ENCODE measurements around the gene LPIN3.

LPIN3 gene

DNA sequence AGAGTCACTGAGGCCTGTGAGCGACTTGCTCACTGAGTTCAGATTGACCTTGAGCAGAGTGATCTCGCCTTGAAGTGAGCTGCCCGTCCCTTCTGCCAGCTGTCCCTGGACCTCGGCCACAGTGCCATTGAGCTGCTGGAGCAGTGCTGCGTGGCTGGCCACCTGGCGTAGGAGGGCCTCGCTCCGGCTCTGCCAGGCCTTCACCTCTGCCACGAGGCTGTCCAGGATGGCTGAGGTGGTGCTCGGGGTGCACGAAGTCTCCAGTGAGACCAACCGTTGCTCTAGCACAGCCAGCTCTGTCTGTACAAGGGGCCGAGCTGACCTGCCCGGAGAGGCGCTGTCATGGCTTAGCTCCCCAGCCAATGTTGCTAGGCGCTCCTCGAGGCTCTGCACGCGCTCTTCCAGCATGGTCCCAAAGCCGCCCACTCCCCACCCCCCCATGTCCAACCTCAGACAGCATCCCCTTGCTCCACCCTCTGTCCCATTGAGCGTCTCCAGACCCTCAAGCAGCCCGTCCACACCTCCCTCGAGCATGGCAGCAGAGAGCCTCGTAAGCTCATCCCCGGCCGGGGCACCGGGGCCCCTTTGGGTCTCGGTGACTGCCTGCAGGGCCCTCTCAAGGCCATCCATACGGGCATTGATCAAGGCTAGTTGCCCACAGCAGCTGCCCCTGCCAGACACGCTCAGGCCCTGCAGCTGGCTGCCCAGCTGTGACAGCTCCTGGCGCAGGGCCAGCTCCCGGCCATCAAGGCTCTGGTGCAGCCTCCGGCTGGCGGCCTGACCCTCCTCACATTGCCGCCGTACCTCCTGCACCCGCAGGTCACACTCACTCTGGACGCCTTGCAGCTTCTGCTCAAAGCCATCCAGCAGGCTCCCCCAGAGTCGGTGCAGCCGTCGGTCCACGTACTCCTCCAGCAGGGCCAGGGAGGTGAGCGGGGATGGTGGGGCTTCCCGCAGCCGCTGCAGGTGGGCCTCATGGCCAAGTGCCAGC is 21.4 kb downstream of the LPIN3 start:
- Mint-ChIP-seq H3K36me3 (ENCODE audit: low read depth) (no peaks in the 10 kb centered on the region), H3K27me3 (peaks cover 30% of the 10 kb centered on the region), H3K27ac (no peak overlapping the region), H3K4me3 (no peak overlapping the region), H3K4me1 (ENCODE audit: low read depth) (no peaks in the 10 kb centered on the region), H3K9me3 (no peaks in the 10 kb centered on the region)
- intact Hi-C loops (cut with micrococcal nuclease) = no loop called here

DNA sequence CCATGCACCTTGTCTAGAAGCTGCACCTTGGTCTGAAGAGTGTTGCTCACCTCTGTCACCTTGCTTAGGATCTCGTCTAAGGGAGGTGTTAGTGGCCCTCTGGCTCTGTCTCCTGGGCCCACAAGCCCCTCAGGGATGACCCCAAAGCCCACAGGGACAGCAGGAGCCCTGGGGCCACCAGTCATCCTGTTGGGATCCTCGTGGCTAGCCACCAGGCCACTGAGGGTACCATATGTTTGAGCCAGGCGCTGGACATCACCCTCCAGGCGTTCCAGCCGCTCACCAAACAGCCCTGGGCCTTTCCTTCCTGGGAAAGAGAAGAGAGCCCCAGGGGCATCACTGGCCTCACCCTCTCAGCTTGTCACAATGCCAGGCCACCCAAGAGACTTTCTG is 22.1 kb downstream of the LPIN3 start:
- intact Hi-C loops (cut with micrococcal nuclease) = no loop called here
- H3K4me1 Mint-ChIP-seq (ENCODE audit: low read depth) = no peaks in the 10 kb centered on the region
- H3K36me3 Mint-ChIP-seq (ENCODE audit: low read depth) = no peaks in the 10 kb centered on the region
- H3K9me3 Mint-ChIP-seq = no peaks in the 10 kb centered on the region
- no peak overlapping the region for H3K4me3 Mint-ChIP-seq
- peaks cover 37% of the 10 kb centered on the region for H3K27me3 Mint-ChIP-seq
- no peak overlapping the region for H3K27ac Mint-ChIP-seq

GRCh38 chr20:41363601-41364000 is 23.0 kb downstream of the LPIN3 start:
- Mint-ChIP-seq H3K4me1 (ENCODE audit: low read depth) (no peaks in the 10 kb centered on the region), H3K4me3 (no peak overlapping the region), H3K36me3 (ENCODE audit: low read depth) (no peaks in the 10 kb centered on the region)

GRCh38 chr20:41364236-41364855 is 23.7 kb downstream of the LPIN3 start:
- Mint-ChIP-seq H3K4me3 (no peak overlapping the region), H3K27me3 (peaks cover 47% of the 10 kb centered on the region), H3K36me3 (ENCODE audit: low read depth) (no peaks in the 10 kb centered on the region), H3K27ac (no peak overlapping the region), H3K9me3 (no peaks in the 10 kb centered on the region), H3K4me1 (ENCODE audit: low read depth) (peaks cover 4% of the 10 kb centered on the region)
- intact Hi-C loops (cut with micrococcal nuclease) = no loop called here

More at GRCh38 chr20:41363601-41364000, 23.0 kb downstream of the LPIN3 start:
- peaks cover 43% of the 10 kb centered on the region for H3K27me3 Mint-ChIP-seq
- no peak overlapping the region for H3K27ac Mint-ChIP-seq
- intact Hi-C loops (cut with micrococcal nuclease) = no loop called here
- H3K9me3 Mint-ChIP-seq = no peaks in the 10 kb centered on the region

DNA sequence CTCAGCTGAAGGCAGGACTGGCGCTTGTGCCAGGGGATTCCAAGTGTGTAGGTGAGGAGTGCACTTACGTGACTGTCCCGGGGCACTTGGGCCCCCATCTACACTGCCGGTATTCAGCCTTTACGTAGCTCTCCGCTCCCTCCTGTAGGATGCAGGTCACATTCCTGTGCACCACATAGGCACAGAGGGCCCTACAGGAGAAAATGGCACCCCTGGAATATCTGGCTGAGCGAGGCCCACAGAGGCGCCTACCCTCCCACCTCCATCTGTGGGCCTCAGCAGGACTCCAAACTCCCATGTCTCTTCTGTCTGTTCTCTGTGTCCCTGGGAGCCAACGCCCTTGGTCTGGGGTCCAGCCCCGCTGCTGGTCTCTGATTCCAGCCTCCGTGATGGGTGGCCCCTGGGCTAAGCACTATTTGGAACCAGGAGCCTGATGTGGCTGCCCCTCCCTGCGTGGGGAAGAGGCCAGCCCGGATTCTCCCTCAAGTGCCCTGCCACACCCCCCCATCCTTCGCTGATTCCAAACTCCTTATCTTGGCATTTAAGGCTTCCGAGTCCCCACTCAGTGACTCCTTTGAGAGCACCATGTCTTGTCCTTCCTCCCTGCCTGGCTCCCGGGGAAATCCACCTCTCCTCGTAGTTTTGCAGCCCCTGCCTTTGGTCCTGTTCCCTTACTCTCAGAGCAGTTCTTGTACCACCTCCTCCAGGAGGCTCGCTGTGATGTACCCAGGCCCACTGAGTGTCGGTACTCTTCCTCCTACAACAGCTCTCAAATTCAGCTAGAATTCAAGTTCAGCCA is 24.5 kb downstream of the LPIN3 start:
- no peak overlapping the region for H3K27ac Mint-ChIP-seq
- intact Hi-C loops (cut with micrococcal nuclease) = no loop called here
- H3K27me3 Mint-ChIP-seq = peaks cover 46% of the 10 kb centered on the region
- no peak overlapping the region for H3K4me3 Mint-ChIP-seq
- peaks cover 12% of the 10 kb centered on the region for H3K4me1 Mint-ChIP-seq (ENCODE audit: low read depth)
- H3K36me3 Mint-ChIP-seq (ENCODE audit: low read depth) = no peaks in the 10 kb centered on the region
- no peaks in the 10 kb centered on the region for H3K9me3 Mint-ChIP-seq

DNA sequence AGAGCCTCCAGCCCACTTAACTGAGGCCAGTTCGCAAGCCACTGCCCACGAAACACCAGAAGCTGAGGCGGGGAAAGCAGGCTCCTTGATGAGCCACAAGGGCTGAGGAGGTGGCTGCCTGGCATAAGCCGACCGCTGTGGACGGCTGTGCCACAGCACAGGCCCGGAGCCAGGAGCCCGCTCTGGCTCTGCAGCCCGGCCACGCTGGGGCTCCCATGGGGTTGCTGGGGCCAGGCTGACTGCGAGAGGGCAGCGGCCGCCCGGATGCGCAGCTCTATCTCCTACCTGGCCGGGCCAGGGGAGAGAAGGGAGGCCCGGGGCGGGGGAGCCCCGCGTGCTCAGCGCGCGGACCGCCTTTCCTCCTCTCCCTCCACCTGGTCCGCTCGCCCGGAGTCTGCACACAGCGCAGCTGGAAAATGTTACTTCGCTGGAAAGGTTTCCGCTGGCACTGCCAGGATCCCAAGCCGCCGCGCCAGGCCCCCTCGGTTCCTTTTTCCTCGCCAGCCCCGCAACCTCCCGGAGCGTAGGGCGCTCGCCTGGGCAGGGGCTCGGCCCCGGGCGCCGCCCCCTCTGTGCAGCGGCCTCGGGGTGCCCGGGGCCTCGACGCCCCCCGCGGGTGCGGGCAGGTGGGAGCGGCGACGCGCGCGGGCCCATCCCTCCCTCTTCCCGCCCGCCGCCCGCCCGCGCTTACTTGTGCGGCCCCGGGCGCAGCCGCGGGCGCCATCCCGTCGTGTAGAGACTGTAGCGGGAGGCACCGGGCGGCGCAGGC is 25.3 kb downstream of the LPIN3 start:
- no peak overlapping the region for H3K4me3 Mint-ChIP-seq

DNA sequence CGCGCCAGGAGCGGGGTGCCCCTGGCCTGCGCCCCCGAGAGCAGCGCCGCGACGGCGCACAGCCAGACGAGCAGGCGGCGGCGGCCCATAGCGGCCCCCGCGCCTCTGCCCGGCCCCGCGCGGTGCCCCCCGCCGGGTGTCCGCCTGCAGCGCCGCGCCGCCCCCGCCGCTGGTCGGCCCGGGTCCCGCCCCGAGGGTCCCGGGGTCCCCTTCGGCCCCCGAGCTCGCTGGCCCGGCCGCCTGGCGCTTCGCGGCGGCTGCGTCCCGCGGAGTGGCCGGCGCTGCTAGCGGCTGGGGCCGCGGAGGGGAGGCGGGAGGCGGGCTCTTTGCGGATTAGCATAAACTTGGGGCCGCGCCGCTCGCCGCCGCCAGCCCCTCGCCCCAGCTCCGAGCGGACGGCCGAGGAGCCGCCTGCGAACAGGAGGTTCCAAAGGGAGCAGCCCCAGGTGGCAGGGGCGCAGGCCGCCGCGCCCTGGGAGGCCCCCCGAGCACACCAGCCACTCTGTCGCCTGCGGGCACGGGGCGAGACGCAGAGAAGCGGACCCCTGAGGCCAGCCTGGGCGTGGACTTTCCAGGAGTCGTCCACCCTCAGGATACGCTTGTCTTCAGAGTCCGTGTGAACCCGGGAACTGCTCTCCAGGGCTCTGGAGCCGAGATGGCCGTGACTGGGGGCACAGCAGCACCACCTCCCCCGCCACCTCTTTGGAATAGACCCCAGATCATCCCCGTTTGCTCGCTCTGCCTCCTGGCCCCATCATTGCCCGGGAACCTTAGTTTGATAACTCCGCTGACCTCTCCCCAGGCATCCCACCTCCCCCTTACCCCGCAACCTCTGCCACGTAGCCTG is 26.1 kb downstream of the LPIN3 start, which contains the start of gene EMILIN3:
TSS of gene EMILIN3 (minus strand) at position 273 of the 847 bp plus-strand sequence. CDS start at position 89, 184 bp downstream.
- H3K27ac Mint-ChIP-seq = no peak within 1 kb of the TSS
- H3K27me3 Mint-ChIP-seq = peaks cover 50% of the 10 kb centered on the region
- H3K4me3 Mint-ChIP-seq = no peak within 1 kb of the TSS
- H3K36me3 Mint-ChIP-seq (ENCODE audit: low read depth) = no peaks in the 10 kb centered on the region
- intact Hi-C loops (cut with micrococcal nuclease) = no loop called here
- H3K4me1 Mint-ChIP-seq (ENCODE audit: low read depth) = peaks cover 12% of the 10 kb centered on the region
- peaks cover 8% of the 10 kb centered on the region for H3K9me3 Mint-ChIP-seq

More for the DNA sequence above, 25.3 kb downstream of the LPIN3 start:
- peaks cover 46% of the 10 kb centered on the region for H3K27me3 Mint-ChIP-seq
- H3K36me3 Mint-ChIP-seq (ENCODE audit: low read depth) = no peaks in the 10 kb centered on the region
- H3K4me1 Mint-ChIP-seq (ENCODE audit: low read depth) = peaks cover 12% of the 10 kb centered on the region
- intact Hi-C loops (cut with micrococcal nuclease) = no loop called here
- H3K9me3 Mint-ChIP-seq = peaks cover 1% of the 10 kb centered on the region
- no peak overlapping the region for H3K27ac Mint-ChIP-seq

- no peaks in the 10 kb centered on the region for H3K36me3 Mint-ChIP-seq (ENCODE audit: low read depth)
- no peak overlapping the region for H3K4me3 Mint-ChIP-seq
- intact Hi-C loops (cut with micrococcal nuclease) = no loop called here
- peaks cover 12% of the 10 kb centered on the region for H3K4me1 Mint-ChIP-seq (ENCODE audit: low read depth)
- H3K27me3 Mint-ChIP-seq = peaks cover 50% of the 10 kb centered on the region
- H3K27ac Mint-ChIP-seq = no peak overlapping the region
- H3K9me3 Mint-ChIP-seq = peaks cover 8% of the 10 kb centered on the region
Observed at GRCh38 chr20:41367393-41367695, 26.7 kb downstream of the LPIN3 start.

- Mint-ChIP-seq H3K27ac (no peak overlapping the region), H3K4me1 (ENCODE audit: low read depth) (peaks cover 12% of the 10 kb centered on the region), H3K27me3 (peaks cover 55% of the 10 kb centered on the region), H3K36me3 (ENCODE audit: low read depth) (no peaks in the 10 kb centered on the region), H3K4me3 (no peak overlapping the region), H3K9me3 (peaks cover 8% of the 10 kb centered on the region)
- intact Hi-C loops (cut with micrococcal nuclease) = no loop called here
Observed at GRCh38 chr20:41367956-41368355, 27.3 kb downstream of the LPIN3 start.

- Mint-ChIP-seq H3K27ac (no peak overlapping the region), H3K36me3 (ENCODE audit: low read depth) (no peaks in the 10 kb centered on the region), H3K4me3 (no peak overlapping the region), H3K27me3 (peaks cover 56% of the 10 kb centered on the region), H3K9me3 (peaks cover 8% of the 10 kb centered on the region), H3K4me1 (ENCODE audit: low read depth) (peaks cover 12% of the 10 kb centered on the region)
- intact Hi-C loops (cut with micrococcal nuclease) = no loop called here
Observed at GRCh38 chr20:41369673-41370072, 29.1 kb downstream of the LPIN3 start.

GRCh38 chr20:41370176-41370575 is 29.6 kb downstream of the LPIN3 start:
- H3K4me3 Mint-ChIP-seq = no peak overlapping the region
- no peak overlapping the region for H3K27ac Mint-ChIP-seq
- H3K36me3 Mint-ChIP-seq (ENCODE audit: low read depth) = no peaks in the 10 kb centered on the region
- H3K9me3 Mint-ChIP-seq = peaks cover 8% of the 10 kb centered on the region
- peaks cover 12% of the 10 kb centered on the region for H3K4me1 Mint-ChIP-seq (ENCODE audit: low read depth)
- intact Hi-C loops (cut with micrococcal nuclease) = no loop called here
- H3K27me3 Mint-ChIP-seq = peaks cover 52% of the 10 kb centered on the region

- H3K9me3 Mint-ChIP-seq = peaks cover 8% of the 10 kb centered on the region
- peaks cover 12% of the 10 kb centered on the region for H3K4me1 Mint-ChIP-seq (ENCODE audit: low read depth)
- no peak overlapping the region for H3K4me3 Mint-ChIP-seq
- no peak overlapping the region for H3K27ac Mint-ChIP-seq
- H3K27me3 Mint-ChIP-seq = peaks cover 54% of the 10 kb centered on the region
- H3K36me3 Mint-ChIP-seq (ENCODE audit: low read depth) = no peaks in the 10 kb centered on the region
- intact Hi-C loops (cut with micrococcal nuclease) = no loop called here
Observed at GRCh38 chr20:41371371-41371770, 30.8 kb downstream of the LPIN3 start.
